ENCODE results near the gene ITPRIP.

ITPRIP gene

GRCh38 chr10:104330168-104331110, 7.8 kb downstream of the ITPRIP start:
- DNase-seq (ENCODE audit: insufficient read length) (no peak), FAIRE-seq (no peak)
- TF ChIP-seq POLR2A (IDR thresholded peaks at IDR 0.05; ENCODE audit: low read depth, low read length) (no peak), TAF1 (IDR thresholded peaks at IDR 0.05; ENCODE audit: borderline replicate concordance, low read depth, low read length) (no peak), POLR2AphosphoS5 (IDR thresholded peaks at IDR 0.05; ENCODE audit: low read depth, low read length) (no peak)

GRCh38 chr10:104329735-104330134, 8.5 kb downstream of the ITPRIP start:
- FAIRE-seq (no peak), DNase-seq (ENCODE audit: insufficient read length) (no peak)
- TF ChIP-seq POLR2A (IDR thresholded peaks at IDR 0.05; ENCODE audit: low read depth, low read length) (no peak), POLR2AphosphoS5 (IDR thresholded peaks at IDR 0.05; ENCODE audit: low read depth, low read length) (no peak), TAF1 (IDR thresholded peaks at IDR 0.05; ENCODE audit: borderline replicate concordance, low read depth, low read length) (no peak)

- FAIRE-seq = no peak
- TF ChIP-seq POLR2AphosphoS5 (IDR thresholded peaks at IDR 0.05; ENCODE audit: low read depth, low read length) (no peak), POLR2A (IDR thresholded peaks at IDR 0.05; ENCODE audit: low read depth, low read length) (no peak), TAF1 (IDR thresholded peaks at IDR 0.05; ENCODE audit: borderline replicate concordance, low read depth, low read length) (no peak)
- no peak for DNase-seq (ENCODE audit: insufficient read length)
Observed at GRCh38 chr10:104328896-104329710, 9.2 kb downstream of the ITPRIP start.

- TF ChIP-seq TAF1 (IDR thresholded peaks at IDR 0.05; ENCODE audit: borderline replicate concordance, low read depth, low read length) (no peak), POLR2A (IDR thresholded peaks at IDR 0.05; ENCODE audit: low read depth, low read length) (no peak), POLR2AphosphoS5 (IDR thresholded peaks at IDR 0.05; ENCODE audit: low read depth, low read length) (no peak)
- FAIRE-seq = no peak
- DNase-seq (ENCODE audit: insufficient read length) = no peak
Observed at GRCh38 chr10:104328646-104328895, 9.7 kb downstream of the ITPRIP start.

- no peak for DNase-seq (ENCODE audit: insufficient read length)
- TF ChIP-seq TAF1 (IDR thresholded peaks at IDR 0.05; ENCODE audit: borderline replicate concordance, low read depth, low read length) = no peak
- TF ChIP-seq POLR2A (IDR thresholded peaks at IDR 0.05; ENCODE audit: low read depth, low read length) = no peak
- no peak for TF ChIP-seq POLR2AphosphoS5 (IDR thresholded peaks at IDR 0.05; ENCODE audit: low read depth, low read length)
- no peak for FAIRE-seq
Observed at GRCh38 chr10:104327745-104328645, 10.3 kb downstream of the ITPRIP start.

- DNase-seq (ENCODE audit: insufficient read length) (no peak), FAIRE-seq (no peak)
- TF ChIP-seq POLR2AphosphoS5 (IDR thresholded peaks at IDR 0.05; ENCODE audit: low read depth, low read length) (no peak), TAF1 (IDR thresholded peaks at IDR 0.05; ENCODE audit: borderline replicate concordance, low read depth, low read length) (no peak), POLR2A (IDR thresholded peaks at IDR 0.05; ENCODE audit: low read depth, low read length) (no peak)
Observed at GRCh38 chr10:104326991-104327610, 11.2 kb downstream of the ITPRIP start.

- FAIRE-seq (no peak), DNase-seq (ENCODE audit: insufficient read length) (no peak)
- TF ChIP-seq POLR2AphosphoS5 (IDR thresholded peaks at IDR 0.05; ENCODE audit: low read depth, low read length) (no peak), TAF1 (IDR thresholded peaks at IDR 0.05; ENCODE audit: borderline replicate concordance, low read depth, low read length) (no peak), POLR2A (IDR thresholded peaks at IDR 0.05; ENCODE audit: low read depth, low read length) (no peak)
Observed at GRCh38 chr10:104325436-104326435, 12.5 kb downstream of the ITPRIP start.

- TF ChIP-seq POLR2A (IDR thresholded peaks at IDR 0.05; ENCODE audit: low read depth, low read length) = no peak
- no peak for TF ChIP-seq TAF1 (IDR thresholded peaks at IDR 0.05; ENCODE audit: borderline replicate concordance, low read depth, low read length)
- no peak for TF ChIP-seq POLR2AphosphoS5 (IDR thresholded peaks at IDR 0.05; ENCODE audit: low read depth, low read length)
- DNase-seq (ENCODE audit: insufficient read length) = no peak
- no peak for FAIRE-seq
Observed at GRCh38 chr10:104324931-104325330, 13.3 kb downstream of the ITPRIP start.

GRCh38 chr10:104324221-104324686, 14.0 kb downstream of the ITPRIP start:
- DNase-seq (ENCODE audit: insufficient read length) = no peak
- peak; percentile 78 for FAIRE-seq
- no peak for TF ChIP-seq TAF1 (IDR thresholded peaks at IDR 0.05; ENCODE audit: borderline replicate concordance, low read depth, low read length)
- TF ChIP-seq POLR2A (IDR thresholded peaks at IDR 0.05; ENCODE audit: low read depth, low read length) = no peak
- no peak for TF ChIP-seq POLR2AphosphoS5 (IDR thresholded peaks at IDR 0.05; ENCODE audit: low read depth, low read length)
